Smooth muscle cell of the pulmonary artery (primary cell): ENCODE measurements around the gene CNOT9. TPM values are rescaled to one million over a fixed set of nuclear protein-coding genes. Genes with fewer than 3 reads are reported as not detected.

Experiments
- total RNA-seq: library from RNA; depleted of rRNA; stranded (reverse); fragments of >200 nt; gene quantifications from 2 replicates; pipeline ENCODE4 v1.2.3, GENCODE V29; 2014

CNOT9 gene, protein sequence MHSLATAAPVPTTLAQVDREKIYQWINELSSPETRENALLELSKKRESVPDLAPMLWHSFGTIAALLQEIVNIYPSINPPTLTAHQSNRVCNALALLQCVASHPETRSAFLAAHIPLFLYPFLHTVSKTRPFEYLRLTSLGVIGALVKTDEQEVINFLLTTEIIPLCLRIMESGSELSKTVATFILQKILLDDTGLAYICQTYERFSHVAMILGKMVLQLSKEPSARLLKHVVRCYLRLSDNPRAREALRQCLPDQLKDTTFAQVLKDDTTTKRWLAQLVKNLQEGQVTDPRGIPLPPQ
- 29.1 and 34.7 TPM in 2 replicates for total RNA-seq

DNA sequence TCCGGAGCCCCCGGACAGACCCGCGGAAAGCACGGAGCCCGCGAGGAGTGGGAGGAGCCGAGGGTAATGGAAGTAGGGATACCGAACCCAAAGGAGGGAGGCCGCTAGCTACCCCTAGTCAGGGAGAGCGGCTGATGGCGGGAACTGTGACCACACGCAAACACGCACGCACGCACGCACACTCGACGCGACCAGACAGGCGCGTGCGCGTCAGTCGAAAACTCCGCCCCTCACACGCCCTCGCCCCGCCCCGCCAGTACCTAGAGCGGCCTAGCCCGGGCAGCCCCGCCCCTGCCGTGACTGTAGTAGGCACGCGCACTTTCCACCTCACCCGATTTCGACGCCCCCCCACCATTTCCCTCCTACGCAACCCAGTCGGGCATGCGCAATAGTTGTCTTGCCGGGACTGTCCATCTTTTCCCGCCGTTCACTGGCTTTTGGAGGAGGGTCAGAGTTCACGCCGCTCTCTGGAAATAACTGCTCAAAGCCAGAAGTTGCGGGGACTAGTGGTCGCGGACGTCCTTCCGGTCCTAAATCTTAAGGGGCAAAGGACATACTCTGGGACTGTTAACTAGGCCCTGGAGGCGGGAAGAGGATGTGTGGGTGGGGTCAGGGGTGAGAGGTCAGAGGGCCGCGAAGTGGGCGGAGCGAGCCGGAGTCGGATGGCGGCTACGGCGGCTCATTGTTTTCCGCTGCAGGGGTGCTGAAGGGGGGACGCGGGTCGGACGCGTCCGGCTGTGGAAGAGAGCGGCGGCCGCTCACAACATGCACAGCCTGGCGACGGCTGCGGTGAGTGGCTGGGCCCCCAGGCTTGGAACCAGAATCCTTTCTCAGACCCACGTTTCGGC lies at the start of gene CNOT9, which contains the start of gene USP37:
Gene CNOT9, plus strand, starts transcription at position 650 of the 848 bp plus-strand sequence. Its CDS starts 116 bp downstream, at position 766.
Gene USP37, minus strand, starts transcription at position 162 of the 848 bp plus-strand sequence. CDS start 9,698 bp downstream, outside the sequence.

DNA sequence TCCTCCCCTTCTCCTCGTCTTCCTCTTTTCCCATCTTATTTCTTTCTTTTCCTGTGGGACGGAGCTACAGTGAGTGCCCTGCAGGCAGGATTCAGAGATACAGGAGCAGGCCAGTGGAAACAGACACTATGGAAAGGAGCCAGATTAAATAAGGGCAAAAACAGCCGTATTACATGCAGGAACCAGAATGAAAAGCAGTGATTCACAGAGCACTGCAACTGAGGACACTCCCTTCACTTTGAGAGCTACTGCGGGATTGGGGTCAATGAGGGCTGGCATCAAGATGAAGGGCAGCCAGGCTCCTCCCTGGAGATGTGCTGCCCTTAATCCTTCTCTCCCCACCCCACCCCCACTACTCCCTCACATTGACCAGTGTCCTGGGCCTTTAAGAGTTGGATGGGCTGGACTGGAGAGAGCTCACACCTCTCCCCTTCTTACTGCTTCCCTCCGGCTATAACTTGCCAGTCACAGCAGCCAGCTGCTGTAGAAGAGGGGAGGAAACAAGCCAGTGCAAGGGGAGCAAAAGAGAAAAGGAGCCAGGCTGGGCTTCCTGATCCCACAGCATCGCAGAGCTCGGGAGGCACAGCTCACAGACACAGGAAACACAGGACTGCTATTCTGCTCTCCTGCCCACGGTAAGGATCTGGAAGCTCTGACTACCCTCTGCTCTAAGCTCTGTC lies 38.9 kb downstream of the CNOT9 start, which contains the start of gene PLCD4:
Gene PLCD4, plus strand, starts transcription at position 464 of the 680 bp plus-strand sequence. CDS start 7,841 bp downstream, outside the sequence.

Other genes starting within 250 kb of the CNOT9 start
- gene CATIP, start 212.0 kb upstream of the CNOT9 start, total RNA-seq, result not detected in 2 replicates
- 0.13 TPM in 2 replicates for gene SLC11A1, start 186.6 kb upstream of the CNOT9 start, total RNA-seq
- 71.8 and 76.3 TPM in 2 replicates for gene CTDSP1, start 169.0 kb upstream of the CNOT9 start, total RNA-seq
- not detected in 2 replicates for gene VIL1, start 149.7 kb upstream of the CNOT9 start, total RNA-seq
- gene USP37, start 488 bp upstream of the CNOT9 start, total RNA-seq, result 9.5 and 10.2 TPM in 2 replicates
- gene PLCD4, start 39.1 kb downstream of the CNOT9 start, total RNA-seq, result 2.0 and 2.5 TPM in 2 replicates
- 9.1 and 15.4 TPM in 2 replicates for gene ZNF142, start 90.8 kb downstream of the CNOT9 start, total RNA-seq
- gene BCS1L, start 90.8 kb downstream of the CNOT9 start, total RNA-seq, result 21.4 and 28.5 TPM in 2 replicates
- 21.2 and 21.8 TPM in 2 replicates for gene RNF25, start 103.2 kb downstream of the CNOT9 start, total RNA-seq
- gene STK36, start 103.2 kb downstream of the CNOT9 start, total RNA-seq, result 26.1 and 39.1 TPM in 2 replicates
- 6.7 and 9.8 TPM in 2 replicates for gene TTLL4, start 142.0 kb downstream of the CNOT9 start, total RNA-seq
- gene CYP27A1, start 213.3 kb downstream of the CNOT9 start, total RNA-seq, result 6.8 and 13.7 TPM in 2 replicates